Measurements from ENCODE around the gene DIO2. TPM values are rescaled to one million over a fixed set of nuclear protein-coding genes. Genes with fewer than 3 reads are reported as not detected.

DIO2 gene
- polyA plus RNA-seq, 2 of the 4 experiments (the other 2 are of a cell fraction), result 35.3 to 72.5 TPM

GRCh38 chr14:80188571-80188970 is 22.7 kb downstream of the DIO2 start:
- Histone ChIP-seq H3K27ac (no peak overlapping the region), H3K9me3 (no peaks in the 10 kb centered on the region), H3K4me3 (no peak overlapping the region), H3K4me2 (no peak overlapping the region), H3K4me1 (no peaks in the 10 kb centered on the region)
- 85% methylated on average over 6 of the region's 6 CpGs for WGBS (ENCODE audit: missing lambda C conversion rate)
- POLR2A ChIA-PET, result no interaction called here
- DNase-seq (ENCODE audit: low read depth in 1 of 2, low spot score in 1 of 2), result no peak
- CTCF ChIA-PET, result interaction anchor here (1.0 kb wide), 1 partner anchor 14 kb away, joined by 3 read pairs; no protein-coding TSS in a partner anchor
- no peak for FAIRE-seq
- TF ChIP-seq HES2 (IDR thresholded peaks at IDR 0.05) (no peak), NR3C1 (IDR thresholded peaks at IDR 0.05) (no peak), MAX (IDR thresholded peaks at IDR 0.05) (no peak), MYC (IDR thresholded peaks at IDR 0.05; ENCODE audit: borderline replicate concordance, low read length) (no peak), JUNB (IDR thresholded peaks at IDR 0.05) (no peak), KDM1A (IDR thresholded peaks at IDR 0.05; ENCODE audit: low read depth) (no peak), JUN (IDR thresholded peaks at IDR 0.05) (no peak), HEYL (CRISPR knock-in tag; IDR thresholded peaks at IDR 0.05) (no peak), CHD4 (IDR thresholded peaks at IDR 0.05; ENCODE audit: borderline replicate concordance) (no peak), EHMT2 (IDR thresholded peaks at IDR 0.05; ENCODE audit: low read depth) (no peak), HOXA7 (CRISPR knock-in tag; IDR thresholded peaks at IDR 0.05) (no peak), RNF2 (IDR thresholded peaks at IDR 0.05; ENCODE audit: borderline replicate concordance, low read depth) (no peak), ZFP36 (IDR thresholded peaks at IDR 0.05; ENCODE audit: borderline replicate concordance, partially characterized antibody) (no peak)
- ATAC-seq, result no peak

- H3K9me3 ChIP-seq, result no peaks in the 10 kb centered on the region
- ATAC-seq (no peak), FAIRE-seq (no peak), DNase-seq (ENCODE audit: low read depth in 1 of 2, low spot score in 1 of 2) (no peak)
- no peak for TF ChIP-seq USF2 (IDR thresholded peaks at IDR 0.05)
- no peak for TF ChIP-seq RCOR1 (IDR thresholded peaks at IDR 0.05; ENCODE audit: low read depth, low read length)
- TF ChIP-seq REST (IDR thresholded peaks at IDR 0.05), result no peak
- TF ChIP-seq RFX5 (IDR thresholded peaks at IDR 0.05), result no peak
- TF ChIP-seq NR3C1 (IDR thresholded peaks at IDR 0.05), result no peak
- TF ChIP-seq BCL3 (IDR thresholded peaks at IDR 0.05), result no peak
- no peak for TF ChIP-seq HMGXB4 (CRISPR knock-in tag; IDR thresholded peaks at IDR 0.05; ENCODE audit: borderline replicate concordance)
- TF ChIP-seq POLR2AphosphoS2 (conservative IDR thresholded peaks at IDR 0.05; ENCODE audit: low read length), result no peak
- no peak for TF ChIP-seq CBX2 (IDR thresholded peaks at IDR 0.05; ENCODE audit: borderline replicate concordance, low read depth)
- TF ChIP-seq POLR2A (IDR thresholded peaks at IDR 0.05; ENCODE audit: low read length), result no peak
- no peak overlapping the region for H3K27ac ChIP-seq
- ChIA-PET CTCF (no interaction called here), POLR2A (interaction anchor here (0.7 kb wide), 1 partner anchor 609 kb away, joined by 3 read pairs; no protein-coding TSS in a partner anchor)
- H3K4me2 ChIP-seq, result no peak overlapping the region
- H3K4me3 ChIP-seq, result no peak overlapping the region
- 78% methylated on average over 9 of the region's 9 CpGs for WGBS (ENCODE audit: missing lambda C conversion rate)
- H3K4me1 ChIP-seq, result no peaks in the 10 kb centered on the region
These were observed 25.0 kb downstream of the DIO2 start for GRCh38 chr14:80186301-80186800.
